Measurements from ENCODE around the gene IL9.

Gene IL9

GRCh38 chr5:135871268-135871915, 24.2 kb downstream of the IL9 start:
- no peak overlapping the region for H3K27ac ChIP-seq (ENCODE audit: low read depth, low read length)
- H2AFZ ChIP-seq (ENCODE audit: low read depth, low read length, severe bottlenecking): no peak overlapping the region
- no peaks in the 10 kb centered on the region for H3K27me3 ChIP-seq (ENCODE audit: low read length)
- no peak for TF ChIP-seq EZH2phosphoT487 (conservative IDR thresholded peaks at IDR 0.05; ENCODE audit: low read length)
- no peak for TF ChIP-seq CTCF (IDR thresholded peaks at IDR 0.05; ENCODE audit: insufficient read depth, low read length, poor library complexity, severe bottlenecking)
- no peaks in the 10 kb centered on the region for H3K9me3 ChIP-seq (ENCODE audit: insufficient read depth, low read length)
- no peak overlapping the region for H3K9ac ChIP-seq (ENCODE audit: low read length)
- H3F3A ChIP-seq (ENCODE audit: insufficient read depth): no peaks in the 10 kb centered on the region
- no peaks in the 10 kb centered on the region for H3K79me2 ChIP-seq (ENCODE audit: insufficient read depth, low read length)
- H3K36me3 ChIP-seq (ENCODE audit: low read length): no peaks in the 10 kb centered on the region
- H3K4me2 ChIP-seq (ENCODE audit: low read depth, low read length, poor library complexity, severe bottlenecking): no peak overlapping the region
- H3K4me3 ChIP-seq (ENCODE audit: insufficient read depth, low read length, poor library complexity, severe bottlenecking): no peak overlapping the region
- H4K20me1 ChIP-seq (ENCODE audit: low read depth, low read length): no peaks in the 10 kb centered on the region
- no peaks in the 10 kb centered on the region for H3K9me2 ChIP-seq (replicated peaks; ENCODE audit: insufficient read depth, low read length)

GRCh38 chr5:135869935-135870334, 25.7 kb downstream of the IL9 start:
- H3K9me3 ChIP-seq (ENCODE audit: insufficient read depth, low read length): no peaks in the 10 kb centered on the region
- H3K4me2 ChIP-seq (ENCODE audit: low read depth, low read length, poor library complexity, severe bottlenecking): no peak overlapping the region
- no peak overlapping the region for H3K9ac ChIP-seq (ENCODE audit: low read length)
- no peaks in the 10 kb centered on the region for H3K9me2 ChIP-seq (replicated peaks; ENCODE audit: insufficient read depth, low read length)
- no peak overlapping the region for H3K4me3 ChIP-seq (ENCODE audit: insufficient read depth, low read length, poor library complexity, severe bottlenecking)
- H3K79me2 ChIP-seq (ENCODE audit: insufficient read depth, low read length): no peaks in the 10 kb centered on the region
- no peaks in the 10 kb centered on the region for H3F3A ChIP-seq (ENCODE audit: insufficient read depth)
- no peaks in the 10 kb centered on the region for H3K27me3 ChIP-seq (ENCODE audit: low read length)
- no peak overlapping the region for H2AFZ ChIP-seq (ENCODE audit: low read depth, low read length, severe bottlenecking)
- H4K20me1 ChIP-seq (ENCODE audit: low read depth, low read length): no peaks in the 10 kb centered on the region
- TF ChIP-seq CTCF (IDR thresholded peaks at IDR 0.05; ENCODE audit: insufficient read depth, low read length, poor library complexity, severe bottlenecking): no peak
- H3K27ac ChIP-seq (ENCODE audit: low read depth, low read length): no peak overlapping the region
- no peaks in the 10 kb centered on the region for H3K36me3 ChIP-seq (ENCODE audit: low read length)

- no peaks in the 10 kb centered on the region for H3K36me3 ChIP-seq (ENCODE audit: low read length)
- H3K9me2 ChIP-seq (replicated peaks; ENCODE audit: insufficient read depth, low read length): no peaks in the 10 kb centered on the region
- H3K4me2 ChIP-seq (ENCODE audit: low read depth, low read length, poor library complexity, severe bottlenecking): no peak overlapping the region
- no peaks in the 10 kb centered on the region for H3F3A ChIP-seq (ENCODE audit: insufficient read depth)
- H3K9ac ChIP-seq (ENCODE audit: low read length): no peak overlapping the region
- H3K27me3 ChIP-seq (ENCODE audit: low read length): no peaks in the 10 kb centered on the region
- no peak overlapping the region for H2AFZ ChIP-seq (ENCODE audit: low read depth, low read length, severe bottlenecking)
- TF ChIP-seq CTCF (IDR thresholded peaks at IDR 0.05; ENCODE audit: insufficient read depth, low read length, poor library complexity, severe bottlenecking): no peak
- TF ChIP-seq EZH2phosphoT487 (conservative IDR thresholded peaks at IDR 0.05; ENCODE audit: low read length): no peak
- no peaks in the 10 kb centered on the region for H4K20me1 ChIP-seq (ENCODE audit: low read depth, low read length)
- H3K9me3 ChIP-seq (ENCODE audit: insufficient read depth, low read length): no peaks in the 10 kb centered on the region
- no peak overlapping the region for H3K27ac ChIP-seq (ENCODE audit: low read depth, low read length)
- no peak overlapping the region for H3K4me3 ChIP-seq (ENCODE audit: insufficient read depth, low read length, poor library complexity, severe bottlenecking)
- no peaks in the 10 kb centered on the region for H3K79me2 ChIP-seq (ENCODE audit: insufficient read depth, low read length)
Observed at GRCh38 chr5:135869276-135869675, 26.4 kb downstream of the IL9 start.
